GM21367 (cell line): ENCODE data around the gene SLC25A29.
A peak's percentile ranks its signal among the peaks of the same experiment; 100 is the strongest.
"Not testable (repeated sequence)": the region's sequence is repeated elsewhere in the genome, so short reads cannot be mapped to it uniquely, and the experiment has no call there.

Source experiments
- ATAC-seq: cut with Tn5 transposase; IDR thresholded peaks from one replicate; pipeline ENCODE4 v1.9.1; 2021; ENCODE audit not compliant: unreplicated experiment

The SLC25A29 gene

DNA sequence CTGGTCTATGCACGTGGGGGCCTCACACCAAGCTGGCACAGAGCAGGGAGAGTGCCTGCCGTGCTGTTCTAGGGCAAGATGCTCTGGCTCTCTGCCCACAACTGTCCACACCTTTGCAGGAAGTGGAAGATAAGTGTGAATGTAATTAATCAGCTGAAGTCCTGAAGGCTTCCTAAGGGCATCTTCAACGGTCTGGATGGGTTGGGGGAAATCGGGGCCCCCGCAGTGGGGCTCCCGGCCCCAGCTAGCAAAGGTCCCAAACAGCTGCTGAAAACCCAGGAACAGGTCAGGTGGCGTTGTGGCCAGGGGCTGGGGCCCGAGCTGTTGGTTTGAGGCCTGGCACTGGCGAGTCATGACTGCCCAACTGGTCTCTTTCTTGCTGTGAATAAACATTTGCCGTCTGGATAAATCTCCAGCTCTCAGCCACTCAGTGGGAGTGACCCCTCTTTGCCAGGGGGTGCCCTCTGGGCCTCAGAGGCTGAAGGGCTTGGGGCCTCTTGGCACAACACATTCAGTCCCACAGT is 6.7 kb upstream of the SLC25A29 start:
- no peak for ATAC-seq

DNA sequence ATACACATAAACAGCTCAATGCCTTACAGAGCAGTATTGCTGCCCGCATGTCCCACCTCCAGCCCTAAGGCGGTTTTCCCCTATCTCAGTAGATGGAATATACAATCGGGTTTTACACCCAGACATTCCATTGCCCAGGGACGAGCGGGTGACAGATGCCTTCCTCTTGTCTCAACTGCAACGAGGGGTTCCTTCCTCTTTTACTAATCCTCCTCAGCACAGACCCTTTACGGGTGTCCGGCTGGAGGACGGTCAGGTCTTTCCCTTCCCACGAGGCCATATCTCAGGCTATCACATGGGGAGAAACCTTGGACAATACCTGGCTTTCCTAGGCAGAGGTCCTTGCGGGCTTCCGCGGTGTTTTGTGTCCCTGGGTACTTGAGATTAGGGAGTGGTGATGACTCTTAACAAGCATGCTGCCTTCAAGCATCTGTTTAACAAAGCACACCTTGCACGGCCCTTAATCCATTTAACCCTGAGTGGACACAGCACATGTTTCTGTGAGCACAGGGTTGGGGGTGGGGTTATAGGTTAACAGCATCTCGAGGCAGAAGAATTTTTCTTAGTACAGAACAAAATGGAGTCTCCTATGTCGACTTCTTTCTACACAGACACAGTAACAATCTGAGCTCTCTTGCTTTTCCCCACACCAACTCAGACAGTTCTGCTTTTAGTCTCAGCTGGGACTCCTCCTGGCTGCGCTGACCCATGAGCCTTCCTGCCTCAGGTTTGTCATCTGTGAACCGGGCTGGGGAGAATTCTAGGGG is 6.0 kb upstream of the SLC25A29 start:
- not testable (repeated sequence) for ATAC-seq

DNA sequence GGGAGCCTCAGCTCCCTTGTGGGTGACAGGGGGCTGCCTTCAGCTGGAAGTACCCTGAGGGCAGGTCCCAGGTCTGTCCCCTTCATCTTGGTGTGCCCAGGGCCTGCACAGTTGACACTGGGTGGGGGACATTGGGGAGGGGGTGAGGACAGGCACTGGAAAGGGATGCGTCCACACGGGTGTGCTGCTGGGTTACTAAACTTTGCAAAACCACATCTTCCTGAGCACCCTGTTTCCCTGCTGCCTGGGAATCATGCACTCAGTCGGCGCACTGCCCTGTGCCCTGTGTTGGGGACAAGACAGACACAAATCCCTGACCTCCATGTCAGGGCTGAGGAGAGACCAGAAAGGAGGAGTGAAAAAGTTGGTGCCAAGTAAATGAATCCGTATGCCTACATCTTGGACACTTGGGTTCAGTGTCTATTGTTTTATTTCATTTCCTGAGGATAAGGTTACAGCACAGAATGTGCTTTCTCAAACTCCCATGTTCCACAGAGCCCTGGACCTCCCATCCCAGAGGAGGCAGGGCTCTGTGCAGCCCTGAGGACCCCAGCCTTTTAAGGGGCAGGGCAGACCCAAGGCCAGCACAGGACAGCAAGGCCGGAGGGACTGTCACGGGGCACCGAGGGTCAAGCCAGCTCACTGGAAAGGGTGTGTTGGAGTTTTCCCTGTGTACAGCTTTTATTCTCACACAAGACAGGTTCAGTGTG is 2.9 kb upstream of the SLC25A29 start:
- no peak for ATAC-seq

DNA sequence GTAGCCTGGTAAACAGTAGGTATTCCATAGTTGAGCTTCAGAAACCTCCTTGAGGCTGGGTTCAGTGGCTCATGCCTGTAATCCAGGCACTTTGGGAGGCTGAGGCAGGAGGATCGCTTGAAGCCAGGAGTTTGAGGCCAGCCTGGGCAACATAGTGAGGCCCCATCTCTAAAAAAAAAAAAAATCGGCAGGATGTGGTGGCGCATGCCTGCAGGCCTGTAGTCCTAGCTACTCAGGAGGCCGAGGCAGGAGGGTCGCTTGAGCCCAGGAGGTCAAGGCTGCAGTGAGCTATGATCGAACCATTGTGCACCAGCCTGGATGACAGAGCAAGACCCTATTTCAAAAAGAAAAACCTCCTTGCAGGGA is 2.2 kb upstream of the SLC25A29 start:
- ATAC-seq = not testable (repeated sequence)

DNA sequence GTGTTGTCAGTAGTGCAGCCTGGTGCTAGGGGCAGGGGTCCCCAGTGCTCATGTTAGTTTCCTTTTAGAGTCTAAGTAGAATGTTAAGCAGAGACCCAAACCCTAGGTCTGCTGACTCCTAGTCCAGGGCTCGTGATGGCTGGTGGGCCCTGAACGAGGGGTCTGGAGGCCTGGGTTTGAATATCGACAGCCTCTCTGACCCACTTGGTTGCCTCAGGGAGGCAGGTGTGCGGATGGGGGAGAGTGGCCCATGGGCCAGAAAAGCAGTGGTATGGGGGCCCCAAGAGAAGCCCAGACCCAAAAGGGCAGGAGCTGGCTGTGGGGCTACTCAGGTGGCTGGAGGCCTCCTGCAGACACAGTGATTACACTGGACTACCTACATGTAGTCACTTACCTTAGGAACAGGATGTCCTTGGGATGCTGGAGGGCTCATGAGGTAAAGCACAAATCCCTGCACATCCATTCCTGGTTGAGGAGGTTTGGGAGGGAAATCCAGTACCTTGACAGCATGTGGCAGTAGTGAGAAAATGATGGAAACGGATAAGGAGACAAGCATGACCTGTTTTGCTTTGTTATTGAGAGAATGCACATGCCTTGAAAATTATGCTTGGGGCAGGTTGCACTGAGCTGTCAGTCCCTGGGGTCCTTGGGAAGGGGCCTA is 1.7 kb upstream of the SLC25A29 start:
- no peak for ATAC-seq

DNA sequence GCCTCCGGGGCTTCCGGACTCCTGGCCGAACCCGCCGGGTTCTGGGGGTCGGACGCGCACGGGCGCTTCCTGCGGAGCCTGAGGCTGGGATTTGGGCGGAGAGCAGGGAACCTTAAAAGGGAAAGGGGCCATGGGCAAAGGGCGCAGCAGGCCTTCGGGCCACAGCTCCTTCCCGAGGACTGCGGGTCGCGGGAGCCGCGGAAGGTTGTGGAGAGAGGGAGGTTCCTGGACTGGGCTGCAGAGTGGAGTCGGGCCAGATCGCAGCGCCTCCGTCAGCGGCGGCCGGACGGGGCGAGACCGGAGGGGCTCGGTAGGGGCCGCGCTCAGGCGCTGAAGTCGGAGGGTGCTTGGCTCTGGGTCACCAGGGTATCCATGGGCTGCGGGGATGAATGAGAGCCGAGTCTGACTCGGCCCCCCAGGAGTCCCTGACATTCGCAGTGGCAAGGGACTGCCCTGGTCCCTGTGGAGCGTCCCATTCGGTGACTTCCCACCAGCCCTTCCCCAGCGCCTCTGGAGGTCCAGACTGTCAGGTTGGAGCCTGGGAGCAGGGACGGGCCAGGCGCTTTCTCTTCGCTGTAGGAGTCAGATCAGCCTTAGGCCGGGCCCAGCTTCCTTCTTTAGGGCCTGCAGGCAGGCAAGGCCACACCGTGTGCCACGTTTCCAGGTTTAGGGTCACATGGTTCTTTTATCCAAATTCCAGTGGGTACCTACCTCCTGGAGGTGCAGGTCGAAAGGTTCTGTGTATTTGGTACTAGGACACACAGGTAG is 938 bp upstream of the SLC25A29 start:
- ATAC-seq = no peak

DNA sequence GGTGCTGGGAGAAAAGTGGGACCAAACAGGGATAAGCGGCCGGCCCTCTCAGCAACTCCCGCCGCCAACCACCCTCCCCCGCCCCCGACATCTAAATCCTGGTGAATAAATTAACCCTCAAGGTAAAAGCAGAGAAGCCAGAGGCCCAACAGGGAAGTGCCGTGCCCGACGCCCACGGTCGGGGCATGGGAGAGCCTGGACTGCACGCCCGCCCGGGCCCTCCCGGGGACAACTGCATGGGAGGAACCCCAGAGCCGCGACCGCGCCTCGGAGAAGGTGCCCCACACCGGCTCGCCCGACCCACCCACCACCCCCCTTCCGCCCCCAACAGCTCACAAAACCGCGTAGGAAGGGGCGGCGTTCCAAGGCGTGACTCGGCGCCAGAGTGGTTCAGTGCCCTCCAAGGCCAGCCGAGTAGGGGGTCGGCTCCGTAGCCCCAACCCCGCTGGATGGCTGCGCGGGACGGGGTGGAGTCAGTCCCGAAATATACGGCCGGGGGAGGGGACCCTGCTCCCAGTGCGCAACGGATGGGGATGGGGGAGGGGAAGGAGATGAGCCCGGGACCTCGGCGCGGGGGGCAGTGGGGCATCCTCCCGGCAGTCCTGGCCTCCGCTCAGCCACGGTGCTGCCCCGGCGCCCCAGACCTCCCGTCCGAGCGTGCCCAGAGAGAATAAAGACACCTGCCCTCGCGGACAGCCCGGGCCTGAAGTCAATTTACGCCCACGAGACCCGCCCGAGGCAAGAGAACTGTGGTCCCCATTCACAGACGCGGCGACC is 732 bp downstream of the SLC25A29 start:
- ATAC-seq = no peak

DNA sequence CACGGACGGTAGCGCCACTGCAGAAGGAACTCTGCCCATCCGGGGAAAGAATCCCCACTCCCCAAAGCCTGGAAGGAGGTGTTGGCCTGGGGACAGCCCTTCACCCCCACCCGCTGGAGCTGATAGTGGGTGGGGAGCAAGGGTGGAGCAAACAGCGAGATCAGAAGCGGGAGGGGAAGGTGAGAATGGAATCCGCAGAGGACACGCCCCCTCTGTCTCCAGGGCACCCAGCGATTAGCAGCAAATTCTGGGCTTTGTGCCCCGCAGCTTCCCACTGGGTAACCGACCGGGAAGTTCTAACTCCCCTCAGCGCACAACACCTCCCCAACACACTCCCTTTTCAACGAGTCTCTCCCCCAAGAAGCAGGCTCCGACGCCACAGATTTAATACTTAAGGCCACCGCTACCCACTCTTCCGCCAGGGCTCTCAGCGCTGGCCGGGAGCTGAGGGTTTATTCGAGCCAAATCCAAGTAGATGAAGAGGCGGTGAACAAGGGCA is 1.4 kb downstream of the SLC25A29 start:
- no peak for ATAC-seq

DNA sequence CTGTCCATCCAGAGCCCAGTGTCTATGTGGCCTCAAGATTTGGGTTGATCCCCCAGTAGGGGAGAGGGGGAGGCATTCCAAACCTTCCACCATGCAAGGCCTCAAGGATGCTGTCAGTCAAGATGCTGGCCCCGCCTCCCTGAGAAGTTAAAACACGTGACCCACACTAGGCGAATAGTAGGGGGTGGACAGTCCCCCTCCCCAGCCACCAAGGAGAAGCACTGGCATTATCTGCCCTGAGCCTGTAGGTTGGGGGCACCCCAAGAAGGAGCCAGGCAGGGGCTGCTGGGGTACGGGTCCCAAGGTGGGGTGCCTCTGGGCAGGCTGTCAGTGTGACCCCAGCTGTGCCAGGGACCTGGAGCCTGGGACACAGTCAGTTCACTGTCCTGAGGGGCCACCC is 2.3 kb downstream of the SLC25A29 start:
- ATAC-seq = no peak

DNA sequence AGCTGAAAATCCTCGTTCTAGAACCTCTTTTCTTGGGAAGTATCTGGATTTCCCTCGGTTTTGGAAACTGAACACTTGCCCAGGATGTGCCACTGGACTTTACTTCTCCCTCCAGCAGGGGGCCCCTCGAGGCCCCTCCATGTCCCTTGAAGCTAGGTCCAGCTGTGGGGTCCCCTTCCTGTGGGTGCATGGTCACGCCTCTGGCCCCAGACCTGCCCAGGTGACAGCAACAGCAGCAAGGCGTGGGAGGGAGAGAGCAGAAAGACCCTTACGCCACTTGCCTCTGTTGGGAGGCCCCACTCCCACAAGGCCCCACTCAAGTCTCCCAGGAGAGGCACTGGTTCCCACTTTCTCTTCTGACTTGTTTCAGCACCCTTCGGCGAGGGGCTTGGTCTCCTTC is 3.1 kb downstream of the SLC25A29 start:
- ATAC-seq = no peak

DNA sequence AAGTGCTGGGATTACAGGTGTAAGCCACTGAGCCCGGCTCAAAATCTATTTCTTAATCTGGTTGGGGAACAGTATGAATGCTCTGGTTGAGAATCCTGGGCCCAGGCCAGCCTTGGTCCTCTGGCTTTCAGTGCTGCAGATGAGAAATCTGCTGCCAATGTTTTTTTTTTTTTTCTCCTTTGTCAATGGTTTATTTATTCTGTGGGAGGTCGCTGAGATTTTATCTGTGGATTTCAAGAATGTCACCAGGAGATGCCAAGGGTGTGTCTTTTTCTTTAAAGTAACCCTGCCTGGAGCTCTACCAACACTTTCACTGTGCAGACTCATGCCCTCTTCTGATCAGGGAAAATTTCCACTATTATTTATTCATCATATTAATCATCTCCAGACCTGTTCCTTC is 3.6 kb downstream of the SLC25A29 start:
- ATAC-seq = no peak

DNA sequence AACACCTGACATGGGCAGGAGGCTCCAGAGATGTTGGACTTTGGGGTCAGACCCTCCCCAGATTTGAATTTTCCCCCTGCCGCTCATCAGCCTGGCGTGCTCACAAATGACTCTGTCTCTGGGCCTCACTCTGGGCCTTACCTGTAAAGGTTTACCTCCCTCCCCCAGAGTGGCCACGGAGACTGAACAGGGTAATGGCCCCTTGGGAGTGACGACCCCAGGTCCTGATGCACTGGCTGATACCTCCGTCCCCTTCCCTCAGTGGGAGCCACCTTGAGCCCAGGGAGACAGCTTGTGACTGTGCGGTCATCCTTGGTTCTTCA is 7.0 kb downstream of the SLC25A29 start:
- ATAC-seq = no peak

DNA sequence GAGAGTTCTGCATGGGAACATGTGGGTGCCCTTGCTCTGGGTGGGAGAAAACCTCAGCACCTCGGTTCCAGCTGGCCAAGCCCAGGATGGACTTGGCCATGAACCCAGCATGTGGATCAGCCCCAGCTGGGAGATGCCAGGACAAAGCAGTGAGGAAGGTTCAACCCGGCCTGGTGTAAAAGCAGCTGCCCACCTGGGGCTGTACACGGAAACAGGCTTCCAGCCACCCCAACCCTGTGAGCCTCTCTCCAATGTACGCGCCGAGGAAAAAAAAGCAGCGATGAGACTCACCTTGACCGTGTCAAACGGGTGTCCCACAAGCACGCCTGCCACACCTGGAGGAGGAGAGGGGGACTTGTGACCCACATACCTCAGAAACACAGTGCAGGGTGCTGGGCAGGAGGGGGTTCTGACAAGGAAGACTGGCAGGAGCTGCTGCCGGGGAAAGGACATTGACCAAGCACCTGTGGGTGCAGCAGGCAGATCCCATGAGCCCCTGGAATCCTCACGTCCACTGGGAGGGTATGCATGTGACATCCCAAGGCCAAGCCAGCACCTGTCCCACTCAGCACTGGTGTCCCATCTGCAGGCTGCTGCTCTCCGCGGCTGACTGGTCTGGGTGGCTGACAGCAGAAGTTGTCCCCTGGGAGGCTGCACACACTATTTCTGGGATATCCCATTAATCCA is 7.5 kb downstream of the SLC25A29 start:
- ATAC-seq = no peak

DNA sequence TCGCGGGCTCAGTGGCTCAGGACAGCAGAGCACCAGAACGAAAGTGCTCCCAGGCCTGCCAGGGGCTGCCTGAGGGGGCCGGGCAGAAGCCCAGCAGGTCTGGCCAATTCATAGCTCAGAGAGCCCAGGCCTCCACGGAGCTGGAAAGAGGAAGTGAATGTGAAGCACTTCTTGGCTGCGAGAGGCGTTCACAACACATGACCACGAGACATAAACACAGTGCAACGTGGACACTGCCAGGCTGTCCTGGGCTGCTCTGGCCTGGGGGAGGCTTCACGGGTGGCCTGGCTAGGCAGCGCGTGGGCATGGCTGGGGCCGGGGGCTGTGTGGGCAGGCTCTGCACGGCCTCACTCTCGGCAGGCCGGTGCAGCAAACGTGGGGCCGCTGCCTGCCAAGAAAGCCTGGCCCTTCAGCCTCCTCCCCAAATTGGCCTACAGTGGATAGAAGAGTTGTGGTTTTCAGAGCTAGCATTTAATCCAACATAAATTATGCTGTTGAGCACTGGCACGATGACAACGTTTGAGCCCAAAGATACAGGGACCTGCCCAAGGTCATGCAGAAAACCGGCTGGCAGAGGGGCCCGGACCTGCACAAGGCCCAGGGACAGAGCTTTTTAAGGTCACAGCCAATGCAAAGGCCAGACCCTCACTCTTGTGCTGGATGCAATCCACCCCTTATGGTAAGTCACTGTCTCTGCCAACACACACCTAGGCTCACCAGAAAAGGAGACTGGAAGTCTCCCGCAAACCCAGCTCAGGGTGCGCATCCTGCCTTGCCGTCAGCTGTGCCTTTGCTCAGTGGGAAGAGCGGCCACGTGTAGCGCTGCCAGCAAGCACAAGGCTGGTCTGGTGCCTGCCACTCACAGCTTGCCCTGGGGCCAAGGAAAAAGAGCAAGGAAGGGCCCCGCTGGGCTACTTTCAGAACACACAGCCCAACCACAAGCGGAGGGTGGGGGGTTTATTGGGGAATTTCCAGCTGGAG is 8.6 kb downstream of the SLC25A29 start:
- peak; percentile 86 for ATAC-seq

DNA sequence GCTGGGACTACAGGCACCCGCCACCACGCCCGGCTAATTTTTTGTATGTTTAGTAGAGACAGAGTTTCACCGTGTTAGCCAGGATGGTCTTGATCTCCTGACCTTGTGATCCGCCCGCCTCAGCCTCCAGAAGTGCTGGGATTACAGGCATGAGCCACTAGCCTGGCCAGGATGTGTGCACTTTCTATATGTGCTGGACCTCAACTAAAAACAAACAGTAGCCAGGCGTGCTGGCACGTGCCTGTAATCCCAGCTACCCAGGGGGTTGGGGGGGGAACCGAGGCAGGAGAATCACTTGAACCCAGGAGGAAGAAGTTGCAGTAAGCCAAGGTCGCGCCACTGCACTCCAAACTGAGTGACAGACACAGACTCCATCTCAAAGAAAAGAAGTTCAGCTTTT is 9.5 kb downstream of the SLC25A29 start:
- ATAC-seq = not testable (repeated sequence)

DNA sequence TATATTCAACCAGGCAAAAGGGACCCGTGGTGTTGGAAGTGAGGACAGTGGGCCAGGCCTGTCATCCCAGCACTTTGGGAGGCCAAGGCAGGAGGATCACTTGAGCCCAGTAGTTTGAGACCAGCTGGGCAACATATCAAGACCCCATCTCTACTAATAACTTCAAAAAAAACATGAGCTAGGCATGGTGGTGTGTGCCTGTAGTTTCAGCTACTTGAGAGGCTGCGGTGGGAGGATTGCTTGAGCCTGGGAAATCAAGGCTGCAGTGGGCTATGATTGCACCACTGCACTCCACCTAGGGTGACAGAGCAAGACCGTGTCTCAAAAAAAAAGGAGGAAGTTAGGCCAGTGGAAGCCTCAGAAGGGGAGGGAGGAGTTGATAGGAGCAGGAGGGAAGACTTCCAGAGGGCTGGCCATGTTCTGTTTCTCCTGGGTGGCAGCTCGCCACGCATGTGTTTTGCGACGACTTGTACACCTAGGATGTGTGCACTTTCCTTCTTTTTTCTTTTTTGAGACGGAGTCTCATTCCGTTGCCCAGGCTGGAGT is 10.1 kb downstream of the SLC25A29 start:
- no peak for ATAC-seq

DNA sequence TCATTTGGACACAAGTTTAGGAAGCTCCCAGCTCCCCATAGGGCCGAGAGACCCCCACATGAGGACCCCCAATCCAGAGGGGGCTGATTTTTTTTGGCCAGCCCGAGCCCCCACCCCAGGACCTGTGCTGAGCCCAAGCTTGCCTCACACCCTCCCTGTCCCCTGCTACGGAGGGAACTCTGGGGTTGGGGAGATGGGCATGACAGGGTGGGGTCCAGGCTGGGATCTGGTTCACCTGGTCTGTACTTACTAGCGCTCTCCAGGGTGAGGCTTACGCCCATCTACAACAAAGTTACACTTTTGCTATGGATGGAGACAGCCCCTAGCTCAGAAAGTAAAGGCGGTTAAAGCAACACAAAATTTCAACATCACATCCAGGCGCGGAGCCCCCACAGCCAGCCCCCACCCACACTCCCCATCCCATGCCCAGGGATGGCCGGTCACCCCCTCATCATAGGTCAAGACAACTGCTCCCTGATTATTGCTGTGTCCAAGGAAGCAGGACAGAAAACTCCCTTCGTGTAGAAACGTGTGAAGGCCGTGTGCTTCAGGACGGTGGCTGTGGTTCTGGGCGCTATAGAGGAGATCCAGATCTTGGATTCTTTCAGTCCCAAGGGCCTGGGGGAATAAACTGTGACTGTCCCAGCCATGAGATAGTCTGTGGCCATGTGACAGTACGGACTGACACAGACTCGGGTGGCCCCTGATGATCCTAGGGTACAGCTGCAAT is 10.7 kb downstream of the SLC25A29 start:
- ATAC-seq = no peak

DNA sequence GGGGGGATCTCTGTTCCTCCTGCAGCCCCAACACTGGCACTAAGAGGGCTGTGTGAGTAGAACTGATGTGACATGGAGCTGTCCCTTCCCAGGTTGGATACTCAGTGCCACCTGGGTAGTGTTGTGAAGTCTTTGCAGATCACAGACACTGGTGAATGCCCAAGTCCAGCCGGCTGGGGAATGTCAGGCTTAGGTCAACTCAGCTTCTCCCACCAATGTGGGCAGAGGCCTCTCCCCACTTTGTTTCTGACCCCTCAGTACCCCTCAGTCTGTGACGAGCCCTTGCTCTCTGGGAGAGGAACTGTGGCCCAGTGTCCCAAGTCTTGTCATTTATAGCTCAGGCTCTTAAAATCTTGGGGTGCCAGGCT is 11.3 kb downstream of the SLC25A29 start:
- ATAC-seq = no peak
